AG08396 (cell line): Measurements from ENCODE around the gene SHISAL1.

Experiments
- DNase-seq: peaks from one replicate; pipeline ENCODE4 v3.0.0; 2012; ENCODE audit warnings: low spot score, mixed read lengths

Gene SHISAL1

DNA sequence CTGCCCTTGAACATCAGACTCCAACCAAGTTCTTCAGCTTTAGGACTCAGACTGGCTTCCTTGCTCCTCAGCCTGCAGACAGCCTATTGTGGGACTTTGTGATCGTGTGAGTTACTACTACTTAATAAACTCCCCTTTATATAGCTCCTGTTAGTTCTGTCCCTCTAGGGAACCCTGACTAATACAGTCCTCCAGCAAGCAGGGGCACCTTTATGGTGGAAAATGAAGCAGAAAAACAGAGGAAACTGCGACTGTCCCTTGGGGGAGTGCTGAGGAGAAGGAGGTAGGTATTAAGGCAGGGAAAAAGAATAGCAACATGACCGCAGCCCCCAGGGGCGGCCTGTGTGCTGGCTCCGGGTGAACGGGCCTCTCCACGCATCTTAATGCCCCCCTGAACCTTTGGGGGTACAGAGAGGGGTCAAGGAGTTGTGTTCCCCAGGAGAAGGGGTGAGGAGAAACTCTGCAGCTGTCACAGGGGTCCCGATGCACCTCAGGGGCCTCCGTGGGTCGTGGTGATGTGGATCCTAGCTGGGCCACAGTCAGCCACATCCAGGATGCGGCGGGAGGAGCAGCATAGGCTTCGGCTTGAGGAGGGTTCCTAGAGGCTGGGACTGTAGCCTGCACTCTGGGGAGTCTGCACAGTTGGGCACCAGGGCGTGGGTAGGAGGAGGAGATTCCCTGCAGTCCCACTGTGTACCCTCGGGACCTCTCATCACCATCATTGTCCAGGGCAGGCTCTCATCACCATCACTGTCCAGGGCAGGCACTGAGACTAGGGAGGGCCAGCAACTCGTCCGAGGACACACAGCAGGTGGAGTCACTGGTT is 34.3 kb downstream of the SHISAL1 start:
- DNase-seq, result no peak

DNA sequence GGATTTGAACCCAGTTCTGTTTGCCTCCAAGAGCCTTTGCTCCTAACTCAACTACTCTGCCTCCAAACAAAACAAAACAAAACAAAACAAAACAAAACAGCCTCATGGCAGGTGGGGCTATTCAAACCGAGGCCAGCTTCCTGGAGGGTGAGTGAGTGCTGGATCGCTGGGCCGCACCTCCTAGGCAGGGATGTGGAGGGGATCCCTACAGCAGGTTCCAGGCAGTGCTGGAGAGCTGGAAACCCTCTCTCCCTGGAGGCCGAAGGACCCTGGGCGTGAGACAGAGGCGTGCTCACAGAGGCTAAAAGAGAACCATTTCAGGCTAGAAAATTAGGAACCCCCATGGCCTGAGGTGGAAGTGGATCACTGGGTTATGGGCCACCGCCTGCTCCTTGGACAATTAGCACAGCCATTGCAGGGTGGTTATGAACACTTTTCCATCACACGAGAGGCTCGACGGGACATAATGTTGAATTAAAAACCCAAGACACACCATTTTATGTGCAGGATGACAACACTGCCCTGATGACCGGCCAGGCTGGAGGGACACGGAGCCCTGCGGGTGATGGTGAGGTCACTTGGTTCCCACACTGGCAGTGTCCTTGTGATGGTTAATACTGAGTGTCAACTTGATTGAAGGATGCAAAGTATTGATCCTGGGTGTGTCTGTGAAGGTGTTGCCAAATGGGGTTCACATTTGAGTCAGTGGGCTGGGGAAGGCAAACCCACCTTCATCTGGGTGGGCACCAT is 35.2 kb downstream of the SHISAL1 start:
- no peak for DNase-seq

DNA sequence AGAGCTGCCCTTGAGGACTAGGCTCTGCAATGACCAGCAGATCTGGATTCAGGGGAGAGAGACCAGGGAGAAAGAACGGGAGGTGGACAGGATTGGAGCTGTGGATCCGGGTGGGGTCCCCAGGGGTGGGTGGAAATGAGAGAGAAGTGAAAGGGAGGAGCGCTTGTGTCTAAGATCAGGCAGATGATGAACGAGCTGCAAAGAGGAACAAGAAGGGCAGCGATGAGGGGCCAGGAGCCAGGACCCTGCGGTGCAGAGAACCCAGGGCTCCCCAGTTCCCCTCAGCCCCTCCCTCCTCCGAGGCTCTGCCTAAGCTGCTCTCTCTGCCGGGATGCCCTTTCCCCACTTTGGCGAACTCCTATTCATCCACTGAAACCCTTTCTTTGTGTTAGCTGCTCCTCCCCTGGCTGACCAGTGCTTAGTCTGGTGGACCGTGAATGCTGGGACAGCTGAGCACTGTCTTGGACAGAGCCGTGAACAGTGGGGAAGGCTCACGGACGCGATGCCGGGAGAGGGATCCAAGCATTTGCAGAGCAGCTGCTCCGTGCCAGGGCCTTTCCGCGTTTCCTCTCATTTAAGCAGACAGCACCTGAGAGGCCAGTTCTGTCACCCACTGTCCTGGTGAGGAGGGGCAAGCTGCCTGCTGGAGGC is 35.9 kb downstream of the SHISAL1 start:
- DNase-seq, result no peak

DNA sequence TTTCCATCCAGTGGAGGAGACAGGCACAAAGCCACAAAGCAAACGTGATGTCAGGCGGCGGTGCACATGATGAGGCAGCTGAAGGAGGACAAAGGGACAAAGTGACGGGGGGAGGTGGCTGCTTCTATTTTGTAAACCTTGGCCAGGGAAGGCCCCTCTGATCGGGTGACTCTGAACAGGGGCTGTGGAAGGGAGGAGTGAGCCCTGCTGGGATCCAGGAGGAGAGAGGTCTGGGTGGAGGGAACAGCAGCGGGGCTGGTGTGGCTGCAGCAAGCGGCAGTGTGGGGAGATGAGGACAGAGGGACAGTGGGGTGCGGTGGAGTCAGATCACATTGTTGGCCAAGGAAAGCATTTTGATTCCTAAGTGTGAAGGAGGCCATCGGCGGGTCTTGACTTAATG is 36.7 kb downstream of the SHISAL1 start:
- DNase-seq, result no peak

DNA sequence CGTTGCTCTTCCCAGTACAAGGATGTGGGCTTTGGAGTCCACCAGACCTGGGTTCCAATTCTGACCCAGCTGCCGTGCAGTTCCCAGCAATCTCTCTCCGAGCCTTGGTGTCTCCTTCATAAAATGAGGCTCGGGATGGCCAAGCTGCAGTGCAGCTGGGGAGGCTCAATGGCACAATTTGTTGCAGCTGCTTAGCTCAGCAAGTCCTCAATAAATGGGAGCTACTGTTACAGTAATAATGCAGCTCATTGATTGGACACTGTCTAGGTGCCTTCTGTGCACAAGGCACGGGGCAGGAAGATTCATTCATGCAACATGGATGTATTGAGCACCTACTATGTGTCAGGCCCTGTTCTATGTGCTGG is 37.1 kb downstream of the SHISAL1 start:
- no peak for DNase-seq

DNA sequence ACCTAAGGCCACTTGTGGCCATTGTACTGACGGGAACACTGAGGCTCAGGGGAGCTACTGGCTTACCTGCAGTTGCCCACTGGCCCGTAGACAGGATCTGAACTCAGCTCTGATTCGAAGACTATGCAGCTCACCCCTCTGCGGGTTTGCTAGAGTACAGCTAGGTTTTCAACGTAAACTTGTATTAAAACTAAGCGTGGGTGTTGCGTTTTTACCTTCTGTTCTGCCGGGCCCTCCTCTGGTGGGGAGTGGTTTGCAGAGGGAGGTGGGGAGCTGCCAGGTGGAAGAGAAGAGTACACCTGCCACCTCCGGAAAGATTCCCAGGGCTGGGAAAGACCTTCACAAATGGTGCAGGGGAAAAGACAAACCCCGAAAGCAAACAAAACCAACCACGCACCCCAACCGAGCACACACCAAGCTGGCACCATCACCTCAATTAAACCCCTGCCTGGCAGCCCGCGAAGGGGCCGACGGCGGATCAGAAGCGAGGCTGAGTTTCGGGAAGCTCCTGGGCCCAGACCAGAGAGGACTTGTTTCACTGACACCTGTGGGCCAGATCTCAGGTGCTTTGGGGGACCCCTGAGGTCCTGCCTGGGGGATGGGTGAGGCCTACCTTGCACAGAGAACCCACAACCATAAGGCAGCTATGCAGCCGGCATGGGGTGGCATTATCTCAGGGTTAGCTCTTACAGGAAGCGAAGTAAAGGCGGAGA is 37.7 kb downstream of the SHISAL1 start:
- no peak for DNase-seq

DNA sequence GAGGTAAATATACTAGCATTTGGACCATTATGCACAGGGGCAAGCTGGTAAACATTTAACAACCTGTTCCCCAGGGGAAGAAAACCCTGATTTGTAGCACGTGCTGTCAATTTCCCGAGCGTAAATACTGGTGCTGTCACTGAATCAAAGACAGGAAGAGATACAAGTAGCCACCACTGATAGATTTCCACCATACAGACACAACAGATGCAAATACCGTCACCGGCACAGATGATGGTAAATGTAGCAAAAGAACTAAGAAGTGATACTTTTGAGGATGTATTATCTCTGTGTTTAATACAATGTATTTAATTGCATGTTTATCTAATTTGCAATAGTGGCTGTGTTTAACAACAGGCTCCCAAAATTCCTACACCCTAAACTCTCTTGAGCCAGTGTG is 39.6 kb downstream of the SHISAL1 start:
- DNase-seq, result no peak

DNA sequence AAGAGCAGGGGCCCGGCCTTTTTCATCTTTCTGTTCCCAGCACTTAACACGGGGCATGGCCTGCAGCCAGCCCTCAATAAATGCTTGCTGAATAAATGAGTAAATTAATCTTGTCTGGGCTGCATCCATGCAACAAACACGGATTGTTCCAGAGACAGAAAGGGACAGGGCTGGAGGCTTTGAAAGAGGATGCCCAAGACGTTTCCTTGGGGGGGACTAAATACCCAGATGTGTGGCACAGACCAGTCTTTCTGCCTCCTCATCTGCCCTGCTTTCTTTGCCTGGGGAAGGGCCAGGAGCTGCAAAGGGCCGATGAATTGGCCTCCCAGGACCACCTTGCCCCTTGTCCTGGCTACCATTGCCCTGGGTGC is 40.4 kb downstream of the SHISAL1 start:
- DNase-seq, result no peak

DNA sequence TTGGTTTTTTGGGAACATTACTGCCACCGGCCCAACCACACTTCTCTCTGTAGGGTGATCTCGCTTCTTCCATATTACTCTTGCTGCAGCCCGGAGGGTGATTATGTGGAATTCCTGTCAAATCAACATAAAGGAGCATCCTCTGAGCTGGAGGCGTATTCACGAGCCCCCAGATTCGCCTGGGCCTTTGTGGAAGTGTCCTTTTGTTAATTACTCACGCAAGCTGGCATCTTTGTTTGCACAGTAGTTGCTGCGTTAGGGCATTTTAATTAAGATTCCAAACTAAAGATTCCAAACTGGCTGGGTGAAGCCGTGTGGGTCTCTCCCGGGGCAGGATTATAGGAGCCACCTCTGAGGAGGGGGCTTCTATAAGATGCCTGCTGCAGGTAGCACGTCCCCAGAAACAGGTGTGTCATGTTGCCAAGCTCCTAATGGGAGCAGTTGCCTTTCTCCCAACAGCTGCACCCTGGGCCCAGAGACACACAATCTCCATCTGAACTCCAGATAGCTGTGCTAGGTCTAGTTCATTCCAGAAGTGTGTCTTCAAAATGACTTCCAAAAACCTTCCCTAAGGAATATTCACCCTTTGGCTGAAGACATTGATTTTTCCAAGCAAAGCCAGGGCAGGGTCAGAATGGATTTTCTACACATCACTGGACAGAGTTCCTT is 40.9 kb downstream of the SHISAL1 start:
- no peak for DNase-seq

DNA sequence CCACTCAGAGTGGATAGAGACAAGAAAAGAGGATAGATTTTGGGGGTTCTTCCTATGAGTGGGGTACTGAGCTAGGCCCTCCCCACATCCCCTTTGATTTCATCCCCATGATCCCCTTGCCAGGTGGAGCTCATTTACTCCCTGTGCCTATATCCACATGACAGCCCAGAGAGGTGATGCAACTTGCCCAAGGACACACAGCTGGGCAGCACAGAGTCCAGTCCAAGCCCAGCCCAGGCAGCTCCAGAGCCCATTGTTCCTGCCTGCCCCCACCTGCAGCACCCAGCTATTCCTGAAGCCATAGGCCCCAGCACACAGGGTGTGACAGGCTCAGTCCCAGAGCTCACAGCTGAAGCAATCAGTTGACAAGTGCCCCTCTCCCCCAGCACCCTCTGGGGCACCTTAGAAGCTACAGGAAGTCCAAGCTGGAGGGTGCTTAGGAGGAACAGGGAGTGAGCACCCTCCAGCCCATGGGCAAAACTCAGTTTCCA is 41.7 kb downstream of the SHISAL1 start:
- DNase-seq, result no peak

DNA sequence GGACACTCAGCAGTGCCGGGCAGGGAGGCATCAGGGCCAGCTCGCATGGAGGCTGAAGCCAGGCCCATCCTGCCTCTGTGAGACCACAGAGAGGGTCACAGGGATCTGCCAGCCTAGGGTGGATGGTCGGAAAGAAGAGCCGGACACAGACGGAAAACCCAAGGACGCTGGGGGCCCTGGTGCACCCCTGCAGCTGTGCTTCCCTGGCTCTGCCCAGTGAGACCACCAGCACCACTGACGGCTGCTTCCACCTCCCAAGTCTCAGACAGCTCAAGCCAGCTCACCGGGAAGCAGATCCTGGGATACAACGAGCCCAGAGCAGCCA is 42.2 kb downstream of the SHISAL1 start:
- no peak for DNase-seq

DNA sequence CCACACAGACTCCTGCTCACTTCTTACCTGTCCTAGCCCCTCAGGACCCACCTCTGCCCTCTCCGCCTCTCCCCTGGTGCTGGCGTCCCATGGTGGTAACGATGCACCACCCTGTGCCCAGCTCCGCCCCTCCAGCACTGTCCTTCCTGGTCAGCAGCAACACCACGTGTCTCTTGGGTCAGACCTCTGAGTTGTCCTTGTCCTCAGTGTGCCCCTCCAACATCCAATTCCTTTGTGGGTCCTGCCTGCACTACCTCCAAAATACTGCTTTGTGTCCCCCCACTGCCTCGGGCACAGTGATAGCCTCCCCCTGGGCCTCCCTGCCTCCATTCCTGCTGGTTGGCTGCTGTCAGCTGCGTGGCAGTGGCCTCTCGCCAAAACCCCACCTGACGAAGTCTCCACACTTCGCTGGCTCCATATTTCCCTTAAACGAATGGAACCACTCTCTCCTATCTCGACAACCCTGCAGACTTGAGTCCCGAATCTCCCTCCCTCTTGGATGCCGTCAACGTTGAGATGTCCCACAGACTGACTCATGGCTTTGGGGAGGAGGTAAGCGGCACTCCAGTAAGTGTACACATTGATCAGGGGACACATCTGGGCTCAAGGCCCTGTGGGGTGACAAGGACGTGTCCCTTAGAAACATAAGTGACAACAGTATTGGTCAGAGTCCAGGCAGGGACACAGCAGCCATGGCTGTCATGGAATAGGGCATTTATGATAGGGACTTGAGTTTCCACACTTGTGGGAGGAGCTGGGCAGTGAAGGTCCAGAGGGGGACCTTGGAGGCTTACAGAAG is 42.8 kb downstream of the SHISAL1 start:
- DNase-seq, result no peak

DNA sequence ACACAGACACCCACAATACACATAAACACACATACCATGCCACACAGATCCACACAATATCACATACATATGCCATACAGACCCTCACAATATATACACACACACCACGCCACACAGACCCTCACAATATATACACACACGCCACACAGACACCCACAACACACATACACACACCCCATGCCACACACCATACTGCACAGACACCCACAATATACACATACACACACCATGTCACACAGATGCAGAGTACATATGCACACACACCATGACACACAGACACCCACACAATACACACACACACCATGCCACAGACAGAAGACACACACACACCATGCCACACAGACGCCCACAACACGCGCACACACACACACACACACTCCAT is 43.6 kb downstream of the SHISAL1 start:
- DNase-seq, result no peak

DNA sequence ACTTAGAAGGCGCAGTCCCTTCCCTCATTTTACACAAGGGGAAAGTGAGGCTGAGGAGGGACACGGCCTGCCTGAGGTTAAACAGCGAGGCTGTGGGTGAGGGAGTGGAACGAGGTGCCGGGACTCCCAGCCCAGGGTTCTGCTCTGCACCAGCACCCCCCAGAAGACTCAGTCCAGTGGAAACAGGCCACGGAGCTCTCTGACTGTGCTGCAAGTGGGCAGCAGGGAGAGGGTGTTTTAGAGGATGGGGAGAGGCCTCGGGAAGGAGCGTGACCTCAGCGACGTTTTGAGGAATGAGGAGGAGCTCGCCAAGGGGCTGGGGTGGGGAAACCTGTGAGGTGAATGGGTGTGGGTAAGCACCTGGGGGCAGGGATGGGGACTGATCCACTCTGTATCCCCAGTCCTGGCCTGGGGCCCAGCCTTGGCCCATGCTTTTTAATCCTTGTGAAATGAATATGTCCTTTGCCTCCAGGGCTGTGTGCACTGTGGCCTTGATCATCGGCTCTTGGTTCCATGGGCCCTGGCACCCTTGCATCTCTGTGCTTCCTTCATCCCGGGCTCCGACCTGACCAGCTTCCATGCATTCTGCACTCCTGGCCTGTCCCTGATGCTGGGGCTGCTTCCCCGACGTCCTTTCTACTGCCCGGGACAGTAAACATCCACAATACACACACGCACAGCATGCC is 44.2 kb downstream of the SHISAL1 start:
- no peak for DNase-seq

DNA sequence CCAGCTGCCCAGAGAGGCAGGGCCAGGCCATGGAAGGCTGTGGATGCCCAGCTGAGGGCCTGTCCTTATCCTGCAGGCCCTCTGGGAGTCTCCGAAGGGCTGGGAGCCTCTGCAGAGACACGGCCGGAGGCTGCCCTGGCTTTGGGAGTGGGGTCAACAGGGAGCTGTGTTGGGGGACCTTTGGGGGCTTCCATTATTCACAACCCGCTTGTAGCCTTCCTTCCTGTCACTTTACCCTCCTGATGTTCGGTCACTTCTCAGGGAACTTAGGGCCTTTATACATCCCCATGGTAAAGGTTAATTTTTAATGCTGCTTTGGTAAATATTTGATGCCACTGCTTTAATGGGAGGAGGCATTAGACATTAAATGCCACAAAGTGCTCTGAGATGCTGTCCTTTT is 44.9 kb downstream of the SHISAL1 start:
- no peak for DNase-seq

DNA sequence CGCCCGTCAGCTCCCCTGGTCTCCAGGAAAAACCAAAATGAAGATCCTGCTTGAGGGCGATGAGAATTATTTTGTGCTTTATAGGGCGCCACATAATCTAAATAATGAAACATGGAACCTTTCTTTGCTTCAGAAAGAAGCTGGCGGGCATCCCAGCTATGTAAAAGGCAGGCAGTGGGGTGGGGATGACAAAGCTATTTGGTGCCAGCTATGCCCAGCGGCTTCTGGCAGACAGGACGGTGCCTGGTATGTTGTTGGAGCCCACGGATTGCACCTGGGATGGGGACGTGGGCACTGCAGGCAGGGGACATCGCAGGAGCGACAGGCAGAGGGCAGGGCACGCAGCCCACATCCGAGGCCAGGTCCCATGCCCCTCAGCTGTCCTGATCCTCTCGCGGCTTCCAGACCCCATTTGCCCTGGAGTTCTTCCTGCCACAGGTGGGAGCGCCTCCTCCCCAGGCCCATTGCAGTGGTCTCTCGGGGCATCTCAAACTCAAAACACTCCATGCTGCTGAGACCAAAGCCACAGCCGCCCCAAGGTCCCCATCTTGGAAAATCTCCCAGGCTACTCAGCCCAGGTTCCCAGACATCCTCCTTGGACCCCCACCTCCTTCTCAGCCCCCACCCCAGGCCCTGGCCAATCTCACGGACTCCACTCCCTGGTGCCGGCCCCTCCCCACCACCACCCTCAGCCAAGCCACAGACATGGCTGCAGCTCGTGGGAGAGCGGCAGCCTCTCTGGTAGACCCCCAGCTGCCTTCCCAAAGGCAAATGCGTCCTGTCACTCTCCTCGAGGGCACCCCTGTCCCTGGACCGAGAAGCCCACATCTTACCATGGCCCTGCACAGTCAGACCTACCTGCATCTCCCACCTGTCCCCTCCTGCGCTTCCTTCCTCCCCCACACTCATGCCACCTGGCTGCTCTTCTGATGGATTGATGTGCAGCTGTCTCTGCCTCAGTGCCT is 45.7 kb downstream of the SHISAL1 start:
- no peak for DNase-seq

DNA sequence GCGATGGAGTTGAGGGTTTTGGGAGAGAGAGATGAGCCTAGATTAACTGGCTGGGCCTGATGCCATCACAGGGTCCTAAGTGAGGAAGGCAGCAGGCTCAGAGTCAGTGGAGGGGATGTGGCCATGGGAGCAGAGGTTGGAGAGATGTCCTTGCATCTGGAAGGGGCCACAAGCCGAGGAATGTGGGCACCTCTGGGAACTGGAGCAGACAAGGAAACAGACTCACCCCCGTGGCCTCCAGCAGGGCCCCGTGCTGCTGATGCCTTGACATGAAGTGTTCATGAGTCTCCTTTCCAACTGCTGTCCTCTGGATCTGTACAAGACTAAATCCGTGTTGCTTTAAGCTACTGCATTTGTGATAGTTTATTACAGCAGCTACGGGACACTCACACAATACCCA is 49.2 kb downstream of the SHISAL1 start:
- no peak for DNase-seq

DNA sequence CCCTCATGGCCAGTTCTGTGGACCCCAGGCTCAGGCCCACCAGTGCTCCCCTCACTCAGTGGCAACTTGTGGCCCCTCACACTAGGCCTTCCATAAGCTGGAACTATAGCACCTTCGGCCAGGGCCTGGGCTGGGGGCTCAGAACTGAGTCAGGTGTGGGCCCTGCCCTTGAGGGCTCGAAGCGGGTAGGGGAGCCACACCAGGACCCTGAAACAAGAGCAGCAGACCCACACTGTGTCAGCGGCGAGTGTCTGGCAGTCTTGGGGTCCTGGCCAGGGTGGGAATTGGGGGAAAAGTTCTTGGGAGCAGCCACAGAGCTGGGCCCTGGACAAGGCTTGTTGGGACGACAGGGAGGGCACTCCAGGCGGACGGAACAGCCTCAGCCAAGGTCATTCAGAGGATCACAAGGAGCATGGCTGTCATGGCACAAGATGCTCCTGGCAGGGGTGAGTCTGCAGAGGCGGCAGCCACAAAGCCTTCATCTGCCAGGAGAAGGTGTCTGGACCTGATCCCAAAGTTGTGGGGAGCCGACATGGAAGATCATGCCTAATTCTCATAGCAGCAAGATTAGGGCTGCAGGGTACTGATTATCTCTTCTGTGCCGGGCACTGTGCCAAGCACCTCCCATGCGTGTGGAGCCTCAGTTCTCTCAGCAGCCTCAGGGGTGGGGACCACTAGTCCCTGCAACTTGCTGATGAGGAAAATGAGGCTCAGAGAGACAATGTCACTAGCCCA is 50.7 kb downstream of the SHISAL1 start:
- no peak for DNase-seq
